A172 (cell line): ENCODE measurements around the gene TMEM248. TPM values are rescaled to one million over a fixed set of nuclear protein-coding genes. Genes with fewer than 3 reads are reported as not detected.
"Not testable (repeated sequence)": the region's sequence is repeated elsewhere in the genome, so short reads cannot be mapped to it uniquely, and the experiment has no call there.

Source experiments
- DNase-seq: peaks from one replicate; pipeline ENCODE4 v3.0.0-alpha.2; 2015; ENCODE audit warnings: low spot score
- total RNA-seq: library from RNA; depleted of rRNA; stranded (reverse); fragments of >200 nt; shearing (Covaris generic); gene quantifications from 2 replicates; pipeline ENCODE4 v1.2.3, GENCODE V29; 2014

Gene TMEM248
- total RNA-seq, 1 experiment from 2014 or later: 124 TPM

DNA sequence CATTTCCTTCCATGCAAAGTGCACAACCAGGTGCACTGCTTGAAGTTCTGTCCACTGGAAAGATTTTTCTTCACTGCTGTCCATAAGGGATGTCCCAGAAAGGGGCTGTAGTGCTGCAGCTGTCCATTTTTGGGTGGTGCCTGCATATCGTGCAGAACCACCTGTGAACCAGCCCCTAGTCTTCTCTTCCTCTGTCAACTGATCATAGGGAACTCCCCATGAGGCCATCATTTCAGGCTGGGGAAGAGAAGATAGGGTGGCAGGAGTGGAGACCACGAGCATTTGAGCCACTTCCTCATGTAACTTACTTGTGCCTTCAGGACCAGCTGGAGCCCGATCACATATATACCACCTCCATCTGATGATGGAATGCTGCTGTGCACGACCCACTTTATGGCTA, 12.4 kb upstream of the TMEM248 start:
- DNase-seq: not testable (repeated sequence)

DNA sequence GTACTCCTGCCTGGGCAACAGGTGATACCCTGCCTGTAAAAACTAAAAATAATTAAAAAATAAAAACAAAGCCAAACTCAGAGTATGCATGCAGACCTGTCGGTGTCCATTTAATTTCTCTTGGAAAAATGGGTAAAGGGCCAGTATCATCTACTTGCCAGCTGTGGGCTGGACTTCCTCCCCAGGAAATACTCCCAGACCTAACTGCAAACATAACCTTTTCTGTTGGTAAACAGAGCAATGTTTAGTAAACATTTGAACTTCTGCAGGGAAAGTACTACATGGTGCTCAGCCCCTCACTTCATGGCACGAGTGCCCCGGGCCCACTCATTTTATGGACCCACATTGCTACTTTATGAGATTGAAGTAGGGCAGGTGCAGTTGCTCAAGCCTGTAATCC, 10.2 kb upstream of the TMEM248 start:
- DNase-seq: no peak

DNA sequence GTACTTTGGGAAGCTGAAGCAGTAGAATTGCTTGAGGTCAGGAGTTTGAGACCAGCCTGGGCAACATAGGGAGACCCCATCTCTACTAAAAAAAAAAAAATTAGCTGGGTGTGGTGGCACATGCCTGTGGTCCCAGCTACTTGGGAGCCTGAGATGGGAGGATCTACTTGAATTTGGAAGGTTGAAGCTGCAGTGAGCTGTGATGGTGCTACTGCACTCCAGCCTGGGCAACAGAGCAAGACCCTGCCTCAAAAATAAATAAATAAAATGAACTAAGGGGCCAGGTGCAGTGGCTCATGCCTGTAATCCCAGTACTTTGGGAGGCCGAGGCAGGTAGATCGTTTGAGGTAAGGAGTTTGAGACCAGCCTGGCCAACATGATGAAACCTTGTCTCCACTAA, 9.8 kb upstream of the TMEM248 start:
- DNase-seq: not testable (repeated sequence)

DNA sequence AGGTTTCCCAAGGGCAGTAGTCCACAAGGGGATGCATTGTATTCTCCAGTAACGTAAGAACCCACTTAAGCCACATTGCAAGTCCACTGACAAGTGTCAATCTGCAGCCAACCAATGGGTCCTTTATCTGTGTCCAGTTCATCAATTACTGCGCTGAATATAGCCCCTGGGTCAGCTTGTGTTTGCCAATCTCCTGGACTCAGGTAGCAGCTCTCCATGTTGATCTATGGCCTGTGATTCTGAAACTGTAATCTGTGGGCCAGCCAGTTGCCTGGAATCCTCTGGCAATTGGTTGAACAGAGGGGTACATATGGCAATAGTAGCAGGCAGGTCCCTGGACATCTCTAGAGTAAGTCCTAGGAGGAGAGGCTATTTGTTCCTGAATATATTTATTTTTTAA, 8.8 kb upstream of the TMEM248 start:
- DNase-seq: no peak

DNA sequence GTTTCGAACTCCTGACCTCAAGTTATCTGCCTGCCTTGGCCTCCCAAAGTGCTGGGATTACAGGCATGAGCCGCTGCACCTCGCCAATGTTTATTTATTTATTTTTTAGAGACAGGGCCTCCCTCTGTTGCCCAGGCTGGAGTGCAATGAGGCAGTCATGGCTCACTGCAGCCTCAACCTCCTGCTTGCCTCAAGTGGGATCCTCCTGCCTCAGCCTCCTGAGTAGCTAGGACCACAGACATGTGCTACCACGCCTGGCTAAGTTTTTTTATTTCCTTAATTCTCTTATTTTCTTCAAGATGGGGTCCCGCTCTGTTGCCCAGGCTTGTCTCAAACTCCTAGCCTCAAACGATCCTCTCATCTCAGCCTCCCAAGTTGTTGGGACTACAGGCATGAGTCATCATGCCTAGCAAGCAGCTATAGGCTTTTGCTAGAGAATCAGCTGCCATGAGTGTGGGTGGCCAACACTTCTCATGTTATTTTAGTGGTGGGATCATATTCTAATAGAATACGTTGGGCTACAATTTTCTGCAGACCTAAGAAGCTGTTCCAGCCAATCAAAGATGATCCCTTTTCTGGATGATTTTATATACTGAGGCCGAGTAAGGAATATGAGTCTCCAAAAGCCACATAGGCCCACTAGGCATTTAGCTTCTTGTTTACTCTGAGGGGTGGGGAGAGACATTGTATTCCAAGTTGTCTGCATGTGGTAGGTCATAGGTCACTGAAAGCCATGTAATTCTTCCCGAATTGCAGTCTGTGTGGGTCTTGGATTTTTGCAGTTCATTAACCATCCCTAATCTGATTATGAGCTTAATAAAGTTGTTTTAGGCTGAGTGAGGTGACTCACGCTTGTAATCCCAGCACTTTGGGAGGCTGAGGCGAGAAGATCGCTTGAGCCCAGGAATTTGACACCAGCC, 7.6 kb upstream of the TMEM248 start:
- DNase-seq: no peak

DNA sequence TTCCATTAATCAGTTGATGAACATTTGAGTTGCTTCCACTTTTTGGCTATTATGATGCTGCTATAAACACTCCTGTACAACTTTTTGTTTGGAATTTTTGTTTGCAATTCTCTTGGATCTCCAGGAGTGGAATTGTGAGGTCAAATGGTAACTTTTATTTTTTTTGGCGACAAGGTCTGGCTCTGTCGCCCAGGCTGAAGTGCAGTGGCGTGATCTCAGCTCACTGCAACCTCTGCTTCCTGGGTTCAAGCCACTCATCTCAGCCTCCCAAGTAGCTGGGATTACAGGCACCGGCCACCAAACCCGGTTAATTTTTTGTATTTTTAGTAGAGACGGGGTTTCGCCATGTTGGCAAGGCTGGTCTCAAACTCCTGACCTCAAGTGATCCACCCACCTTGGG, 3.1 kb upstream of the TMEM248 start:
- DNase-seq: not testable (repeated sequence)

DNA sequence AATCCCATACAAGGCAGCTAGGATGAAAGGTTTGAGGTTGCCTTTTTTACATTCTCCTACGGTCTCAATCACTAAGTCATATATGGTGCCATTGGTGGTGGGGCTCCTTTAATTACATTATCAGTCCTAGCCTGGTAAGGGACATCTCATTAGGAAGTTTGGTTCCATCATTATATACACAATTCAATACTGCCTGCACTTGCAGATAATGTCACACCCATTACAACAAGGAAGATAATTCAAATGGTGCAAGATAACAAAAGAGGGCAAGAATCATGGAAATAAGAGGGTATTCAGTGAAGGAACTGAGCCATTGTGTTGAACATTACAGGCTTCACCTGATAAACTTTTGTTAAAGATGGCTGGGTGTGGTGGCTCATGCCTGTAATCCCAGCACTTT, 1.7 kb upstream of the TMEM248 start:
- no peak for DNase-seq

DNA sequence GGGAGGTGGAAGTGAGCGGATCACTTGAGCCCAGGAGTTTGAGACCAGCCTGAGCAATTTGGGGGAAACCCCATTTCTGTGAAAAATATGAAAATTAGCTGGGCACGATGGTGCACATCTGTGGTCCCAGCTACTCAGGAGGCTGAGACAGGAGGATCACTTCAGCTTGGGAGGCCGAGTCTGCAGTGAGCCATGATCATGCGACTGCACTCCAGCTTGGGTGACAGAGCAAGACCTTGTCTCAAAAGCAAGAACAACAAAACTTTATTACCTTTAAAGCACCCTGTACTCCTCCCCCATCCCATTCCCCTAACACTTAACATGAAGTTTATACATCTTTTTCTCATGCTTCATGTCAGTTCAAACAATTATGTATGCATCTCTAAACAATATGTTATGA, 1.3 kb upstream of the TMEM248 start:
- DNase-seq: no peak

DNA sequence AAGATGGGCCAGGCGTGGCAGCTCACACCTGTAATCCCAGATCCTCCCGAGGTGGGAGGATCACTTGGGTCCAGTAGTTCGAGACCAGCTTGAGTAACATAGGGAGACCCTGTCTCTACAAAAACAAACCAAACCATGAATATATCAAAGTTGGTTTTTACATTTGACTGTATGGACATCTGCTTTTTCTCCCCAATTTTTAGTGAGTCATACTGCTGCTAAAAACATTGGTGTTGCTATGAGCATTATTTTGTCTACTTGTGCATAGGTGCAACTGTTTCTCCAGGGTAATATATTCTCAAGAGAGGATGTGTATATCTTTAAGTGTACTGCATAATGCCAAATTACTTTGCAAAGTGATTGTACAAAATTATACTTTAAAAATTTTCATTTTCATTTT, 769 bp upstream of the TMEM248 start:
- DNase-seq: no peak

DNA sequence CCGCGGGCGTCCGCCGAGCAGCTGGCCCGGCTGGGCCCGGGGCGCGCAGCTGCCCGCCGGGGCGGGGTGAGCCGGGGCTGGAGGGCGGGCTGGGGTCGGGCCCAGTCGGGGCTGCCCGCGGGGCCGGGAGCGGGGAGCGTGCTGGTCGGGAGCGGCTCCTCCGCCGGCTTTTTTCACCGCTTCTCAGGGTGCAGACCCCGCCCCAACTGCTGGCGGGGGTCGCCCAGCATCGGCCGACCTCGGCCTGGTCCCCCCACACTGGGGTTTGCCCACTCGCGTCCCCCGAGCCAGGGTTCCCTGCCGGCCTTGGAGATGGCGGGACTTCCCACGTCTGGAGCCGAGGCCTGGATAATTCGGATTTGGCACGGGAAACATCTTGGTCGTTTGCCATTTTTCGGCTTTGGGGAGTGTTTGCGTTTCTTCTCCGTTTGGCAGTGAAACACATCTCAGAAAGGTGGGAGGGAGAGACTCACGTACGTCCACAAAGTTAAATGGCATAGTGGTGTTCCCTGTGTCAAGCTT, 432 bp downstream of the TMEM248 start:
- DNase-seq: peak; percentile 49

DNA sequence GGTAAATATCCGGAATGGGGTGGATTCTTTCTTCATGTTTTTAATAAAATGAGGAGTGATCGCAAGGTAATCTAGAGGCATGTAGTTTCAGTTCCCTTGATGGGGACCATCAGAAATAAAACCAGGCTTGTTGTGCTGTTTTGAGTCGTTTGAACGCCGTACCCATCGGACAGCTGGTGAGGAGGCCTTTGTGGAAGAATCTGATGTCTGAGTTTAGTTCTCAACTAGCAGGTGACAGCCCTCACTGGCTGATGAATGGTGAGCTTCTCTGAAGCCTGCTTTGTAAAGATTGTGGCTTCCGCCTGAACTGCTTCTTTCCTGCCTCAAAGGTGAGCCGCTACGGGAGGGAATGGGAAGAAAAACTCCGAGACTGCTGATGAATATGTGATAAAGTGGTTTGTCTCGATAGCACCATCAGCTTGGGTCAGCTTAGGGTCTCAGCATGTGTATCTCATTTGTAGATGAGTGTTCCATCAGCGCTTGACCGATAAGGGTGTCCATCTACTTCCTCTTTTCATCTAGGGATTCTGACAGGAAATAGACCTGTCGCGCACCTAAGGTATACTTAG, 977 bp downstream of the TMEM248 start:
- DNase-seq: peak; percentile 34

DNA sequence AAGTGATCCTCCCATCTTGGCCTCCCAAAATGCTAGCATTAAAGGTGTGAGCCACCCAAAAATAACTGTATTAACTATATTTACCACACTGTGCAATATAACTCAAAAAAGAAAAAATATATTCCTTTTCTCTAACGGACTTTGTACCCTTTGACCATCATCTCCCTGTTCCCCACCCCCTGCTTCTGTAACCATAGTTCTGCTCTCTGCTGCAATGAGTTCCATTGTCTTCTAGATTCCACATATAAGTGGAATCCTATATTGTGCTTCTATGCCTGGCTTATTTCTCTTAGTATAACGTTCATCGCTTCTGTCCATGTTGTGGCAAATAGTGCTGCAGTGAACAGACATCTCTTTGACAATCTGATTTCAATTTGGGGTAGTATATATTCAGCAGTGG, 4.2 kb downstream of the TMEM248 start:
- no peak for DNase-seq

DNA sequence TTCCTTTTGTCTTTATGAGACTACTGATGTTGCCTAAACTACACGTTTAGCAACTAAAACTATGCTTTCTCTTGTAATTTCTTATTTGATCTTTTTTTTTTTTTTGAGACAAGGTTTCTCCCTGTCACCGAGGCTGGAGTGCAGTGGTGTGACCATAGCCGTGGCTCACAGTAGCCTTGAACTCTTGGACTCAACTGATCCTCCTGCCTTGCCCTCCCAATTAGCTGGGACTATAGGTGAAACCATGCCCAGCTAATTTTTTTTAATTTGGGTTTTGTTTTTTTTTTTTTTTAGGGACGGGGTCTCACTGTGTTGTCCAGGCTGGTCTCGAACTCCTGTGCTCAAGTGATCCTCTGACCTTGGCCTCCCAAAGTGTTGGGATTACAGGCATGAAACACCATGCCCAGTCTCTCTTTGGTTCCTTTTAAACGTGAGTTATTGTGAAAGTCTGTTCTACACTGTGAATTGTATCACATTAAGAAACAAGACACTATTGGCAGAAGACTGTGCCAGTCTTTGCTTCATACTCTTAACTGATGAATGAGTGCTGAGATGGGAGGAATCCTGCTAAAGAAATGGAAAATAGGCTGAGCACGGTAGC, 6.4 kb downstream of the TMEM248 start:
- DNase-seq: no peak

DNA sequence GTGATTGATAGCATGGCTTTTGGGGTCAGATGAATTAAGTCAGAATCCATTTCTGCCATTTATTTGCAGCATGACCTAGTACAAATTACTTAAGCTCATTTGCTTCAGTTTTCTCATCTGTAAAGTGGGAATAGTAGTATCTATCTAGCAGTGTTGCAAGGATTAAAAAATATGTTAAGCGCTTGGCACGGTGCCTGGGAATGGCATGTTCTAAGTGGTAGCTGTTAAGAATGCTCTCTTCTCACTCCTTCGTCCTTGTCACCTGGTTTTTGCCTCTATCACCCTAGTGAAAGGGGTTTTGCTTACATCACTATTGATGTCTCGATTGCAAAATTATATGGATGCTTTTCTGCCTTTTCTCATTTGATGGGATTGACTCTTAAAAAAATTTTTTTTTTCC, 7.4 kb downstream of the TMEM248 start:
- DNase-seq: no peak

DNA sequence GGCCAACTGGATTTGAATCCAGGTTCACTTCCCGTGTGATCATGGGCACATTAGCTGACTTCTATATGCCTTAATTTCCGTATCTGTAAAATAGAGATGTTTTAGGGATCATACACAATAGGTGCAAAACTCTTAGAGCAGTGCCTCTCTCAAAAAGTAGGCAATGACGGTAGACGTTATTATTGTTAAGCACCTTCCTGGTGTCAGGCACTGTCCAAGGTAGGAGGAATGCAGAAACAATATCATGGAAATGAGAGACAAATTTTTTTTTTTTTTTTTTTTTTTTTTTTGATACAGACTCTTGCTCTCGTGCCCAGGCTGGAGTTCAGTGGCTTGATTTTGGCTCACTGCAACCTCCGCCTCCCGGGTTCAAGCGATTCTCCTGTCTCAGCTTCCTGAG, 8.1 kb downstream of the TMEM248 start:
- DNase-seq: no peak

DNA sequence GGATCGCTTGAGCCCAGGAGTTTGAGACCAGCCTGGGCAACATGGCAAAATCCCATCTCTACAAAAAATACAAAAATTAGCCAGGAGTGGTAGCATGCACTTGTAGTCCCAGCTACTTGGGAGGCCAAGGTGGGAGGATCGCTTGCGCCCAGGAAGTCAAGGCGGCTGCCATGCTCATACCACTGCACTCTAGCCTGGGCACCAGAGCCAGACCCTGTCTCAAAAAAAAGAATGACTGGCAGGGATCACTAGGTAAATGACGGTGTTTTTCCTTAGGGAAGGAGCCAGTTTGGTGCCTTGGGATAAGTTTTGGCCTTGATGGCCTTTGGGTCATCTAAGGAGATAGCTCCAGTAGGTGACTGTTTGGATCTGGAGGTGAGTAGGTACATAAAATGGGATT, 8.9 kb downstream of the TMEM248 start:
- no peak for DNase-seq

DNA sequence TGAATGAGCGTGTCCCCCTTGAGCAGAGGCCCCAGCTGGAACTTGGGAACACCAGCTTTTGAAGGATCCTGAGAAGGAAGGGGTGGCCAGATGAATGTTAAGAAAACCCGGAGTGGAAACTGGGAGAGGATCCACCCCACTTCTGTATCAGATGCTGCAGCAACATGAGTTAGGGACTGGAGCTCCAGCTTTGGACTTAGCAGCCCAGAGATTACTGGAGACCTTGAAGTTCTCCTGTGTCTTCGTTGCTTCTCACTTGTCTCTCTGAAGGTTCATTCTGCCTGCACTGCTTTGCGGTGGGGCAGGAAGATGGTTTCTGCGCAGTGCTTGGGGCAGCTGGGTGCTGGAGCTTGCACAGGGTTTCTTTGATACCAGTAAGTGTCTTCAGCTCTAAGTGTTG, 9.3 kb downstream of the TMEM248 start:
- peak; percentile 48 for DNase-seq

DNA sequence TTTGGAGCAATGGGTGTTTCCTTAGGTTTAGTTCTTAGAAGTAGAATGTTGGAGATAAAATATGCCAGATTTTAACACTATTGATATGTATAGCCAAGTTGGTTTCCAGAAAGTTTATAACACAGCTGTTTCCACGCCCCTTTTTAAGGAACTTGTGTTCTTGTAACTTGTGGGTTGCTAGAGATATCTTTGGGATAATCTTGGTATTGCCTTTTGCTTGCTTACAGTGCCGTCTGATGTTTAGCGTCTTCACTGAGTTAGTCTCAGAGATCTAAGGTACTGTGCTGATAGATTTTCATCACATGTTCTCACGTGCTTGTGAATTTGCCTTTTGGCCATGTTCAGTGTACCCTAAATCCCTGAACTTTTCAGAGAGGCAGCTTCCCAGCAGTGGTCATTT, 12.4 kb downstream of the TMEM248 start:
- DNase-seq: no peak

DNA sequence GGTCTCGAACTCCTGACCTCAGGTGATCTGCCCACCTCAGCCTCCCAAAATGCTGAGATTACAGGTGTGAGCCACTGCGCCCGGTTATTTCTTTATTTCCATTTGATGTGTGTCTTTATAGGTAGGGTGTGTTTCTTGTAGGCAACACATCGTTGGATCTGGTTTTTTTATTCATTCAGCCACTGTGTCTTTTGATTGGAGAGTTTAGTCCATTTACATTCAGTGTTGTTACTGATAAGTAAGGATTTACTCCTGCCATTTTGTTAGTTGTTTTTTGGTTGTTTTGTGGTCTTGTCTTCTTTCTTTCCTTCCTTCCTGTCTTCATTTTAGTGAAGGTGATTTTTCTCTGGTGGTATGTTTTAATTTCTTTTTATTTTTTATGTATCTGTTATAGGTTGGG, 16.9 kb downstream of the TMEM248 start:
- no peak for DNase-seq

DNA sequence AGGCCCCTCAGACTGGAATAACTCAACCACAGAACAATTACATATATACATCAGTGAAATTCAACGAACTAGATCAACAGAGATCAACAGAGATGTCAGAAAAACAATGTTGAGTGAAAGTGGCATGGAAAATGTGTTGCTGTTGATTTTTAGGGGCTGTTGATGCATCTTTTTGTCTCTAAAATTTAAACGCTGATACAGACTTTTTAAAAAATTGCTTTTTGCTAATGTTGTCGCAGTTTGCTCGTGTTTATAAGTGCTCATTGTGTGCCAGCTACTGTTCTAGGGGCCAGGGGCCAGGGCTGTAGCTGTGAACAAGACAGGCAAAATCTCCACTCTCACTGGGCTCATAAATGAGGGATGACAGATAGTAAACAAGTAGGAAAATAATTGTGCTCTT, 18.3 kb downstream of the TMEM248 start:
- DNase-seq: no peak

DNA sequence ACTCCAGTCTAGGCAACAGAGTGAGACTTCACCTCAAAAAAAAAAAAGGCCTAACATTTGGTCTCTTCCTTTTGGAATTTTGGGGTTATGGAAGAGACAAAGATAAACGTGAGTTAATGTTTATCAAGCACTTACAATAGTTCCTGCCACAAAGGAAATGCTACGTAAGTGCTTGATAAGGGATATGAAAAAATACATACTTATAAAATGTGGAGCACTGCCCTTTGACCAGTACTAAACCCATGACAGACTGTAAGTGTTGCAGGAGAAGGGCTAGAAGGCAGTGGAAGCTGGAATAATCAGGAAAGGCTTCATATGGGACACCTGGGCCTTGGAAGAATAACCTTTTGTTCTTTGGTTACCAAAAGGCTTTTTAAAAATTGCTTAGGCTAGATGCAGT, 25.5 kb downstream of the TMEM248 start:
- no peak for DNase-seq

DNA sequence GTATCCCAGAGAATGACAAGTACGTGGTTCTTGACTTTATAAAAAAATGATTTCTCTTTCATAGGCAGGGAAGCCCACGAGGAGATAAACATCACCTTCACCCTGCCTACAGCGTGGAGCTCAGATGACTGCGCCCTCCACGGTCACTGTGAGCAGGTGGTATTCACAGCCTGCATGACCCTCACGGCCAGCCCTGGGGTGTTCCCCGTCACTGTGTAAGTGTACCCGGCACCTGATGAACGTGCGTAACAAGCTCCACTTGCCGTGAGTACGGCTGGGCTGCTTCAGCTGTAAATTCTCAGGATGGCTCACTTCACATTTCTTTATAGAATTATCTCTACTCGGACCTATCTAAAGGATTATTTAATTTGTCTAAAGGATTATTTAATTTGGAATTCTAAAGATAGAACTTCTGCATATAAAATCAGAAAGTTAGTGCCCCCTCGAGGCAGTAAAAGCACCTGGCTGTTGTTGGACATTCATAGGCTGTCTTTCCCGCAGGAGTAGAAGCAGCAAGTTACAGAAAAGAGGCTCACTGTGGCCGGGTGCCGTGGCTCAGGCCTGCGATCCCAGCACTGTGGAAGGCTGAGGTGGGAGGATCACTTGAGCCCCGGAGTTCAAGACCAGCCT, 27.6 kb downstream of the TMEM248 start:
- no peak for DNase-seq
